ENCODE data around the gene ADARB2.
"Not testable (repeated sequence)": the region's sequence is repeated elsewhere in the genome, so short reads cannot be mapped to it uniquely, and the experiment has no call there.

ADARB2 gene

GRCh38 chr10:1173091-1173490 lies 564.2 kb downstream of the ADARB2 start:
- no peak for DNase-seq (ENCODE audit: insufficient read length, low spot score)
- no peak for FAIRE-seq

GRCh38 chr10:1172256-1172984 lies 564.9 kb downstream of the ADARB2 start:
- no peak for DNase-seq (ENCODE audit: insufficient read length, low spot score)
- FAIRE-seq, result no peak

- DNase-seq (ENCODE audit: insufficient read length, low spot score) (no peak), FAIRE-seq (no peak)
Observed at GRCh38 chr10:1171586-1171985, 565.7 kb downstream of the ADARB2 start.

- DNase-seq (ENCODE audit: insufficient read length, low spot score) (no peak), FAIRE-seq (peak; percentile 86)
Observed at GRCh38 chr10:1171182-1171581, 566.1 kb downstream of the ADARB2 start.

GRCh38 chr10:1170867-1171180 lies 566.5 kb downstream of the ADARB2 start:
- DNase-seq (ENCODE audit: insufficient read length, low spot score) (no peak), FAIRE-seq (no peak)

GRCh38 chr10:1169981-1170866 lies 567.1 kb downstream of the ADARB2 start:
- FAIRE-seq, result no peak
- no peak for DNase-seq (ENCODE audit: insufficient read length, low spot score)

- FAIRE-seq, result no peak
- DNase-seq (ENCODE audit: insufficient read length, low spot score), result no peak
Observed at GRCh38 chr10:1169186-1169885, 568.0 kb downstream of the ADARB2 start.

GRCh38 chr10:1168763-1169162 lies 568.6 kb downstream of the ADARB2 start:
- no peak for DNase-seq (ENCODE audit: insufficient read length, low spot score)
- no peak for FAIRE-seq

- no peak for FAIRE-seq
- DNase-seq (ENCODE audit: insufficient read length, low spot score), result no peak
Observed at GRCh38 chr10:1166828-1167275, 570.5 kb downstream of the ADARB2 start.

GRCh38 chr10:1166101-1166827 lies 571.1 kb downstream of the ADARB2 start:
- FAIRE-seq, result no peak
- no peak for DNase-seq (ENCODE audit: insufficient read length, low spot score)

GRCh38 chr10:1163831-1164230 lies 573.5 kb downstream of the ADARB2 start:
- FAIRE-seq, result no peak
- DNase-seq (ENCODE audit: insufficient read length, low spot score), result no peak

GRCh38 chr10:1163204-1163660 lies 574.1 kb downstream of the ADARB2 start:
- FAIRE-seq (no peak), DNase-seq (ENCODE audit: insufficient read length, low spot score) (no peak)

- DNase-seq (ENCODE audit: insufficient read length, low spot score) (no peak), FAIRE-seq (no peak)
Observed at GRCh38 chr10:1162481-1163203, 574.7 kb downstream of the ADARB2 start.

GRCh38 chr10:1161315-1161673 lies 576.0 kb downstream of the ADARB2 start:
- FAIRE-seq, result not testable (repeated sequence)

GRCh38 chr10:1160561-1161314 lies 576.6 kb downstream of the ADARB2 start:
- DNase-seq (ENCODE audit: insufficient read length, low spot score), result no peak
- no peak for FAIRE-seq

More at GRCh38 chr10:1161315-1161673, 576.0 kb downstream of the ADARB2 start:
- not testable (repeated sequence) for DNase-seq (ENCODE audit: insufficient read length, low spot score)

- no peak for DNase-seq (ENCODE audit: insufficient read length, low spot score)
- no peak for FAIRE-seq
Observed at GRCh38 chr10:1159131-1160061, 577.9 kb downstream of the ADARB2 start.

GRCh38 chr10:1158536-1158935 lies 578.8 kb downstream of the ADARB2 start:
- FAIRE-seq; DNase-seq (ENCODE audit: insufficient read length, low spot score): not testable (repeated sequence)

GRCh38 chr10:1158066-1158465 lies 579.3 kb downstream of the ADARB2 start:
- no peak for FAIRE-seq
- DNase-seq (ENCODE audit: insufficient read length, low spot score), result no peak
